KMS-11 (cell line): ENCODE results near the gene DRD4.

Experiments
- H2AFZ ChIP-seq: fragments of 200-600 bp; sonication (generic); 2 replicates; pipeline ENCODE4 v1.6.1; 2016; ENCODE audit warnings: antibody characterized with exemption, mixed run types, low read depth
- H3K27ac ChIP-seq: fragments of 200-600 bp; sonication (generic); 2 replicates; pipeline ENCODE4 v1.6.1; 2016; ENCODE audit warnings: mild to moderate bottlenecking, mixed run types
- H3K27me3 ChIP-seq: fragments of 200-600 bp; sonication (generic); 2 replicates; pipeline ENCODE4 v1.6.1; 2017; ENCODE audit warnings: mild to moderate bottlenecking, low read depth, mixed run types, moderate library complexity; ENCODE audit not compliant: insufficient read depth
- H3K36me3 ChIP-seq: fragments of 200-600 bp; sonication (generic); 2 replicates; pipeline ENCODE4 v1.6.1; 2017; ENCODE audit warnings: mild to moderate bottlenecking, mixed run types; ENCODE audit not compliant: insufficient read depth
- H3K4me1 ChIP-seq: fragments of 200-600 bp; sonication (generic); 2 replicates; pipeline ENCODE4 v1.6.1; 2016; ENCODE audit warnings: mild to moderate bottlenecking, low read depth, mixed run types; ENCODE audit not compliant: poor library complexity, severe bottlenecking
- H3K4me2 ChIP-seq: fragments of 200-600 bp; sonication (generic); 2 replicates; pipeline ENCODE4 v1.7.0; 2016; ENCODE audit warnings: mild to moderate bottlenecking, mixed run types
- H3K4me3 ChIP-seq: fragments of 200-600 bp; sonication (generic); IDR thresholded peaks from 2 replicates; pipeline ENCODE4 v1.6.1; 2017; ENCODE audit warnings: low read depth, low read length, mixed read lengths; ENCODE audit not compliant: insufficient read depth
- H3K79me2 ChIP-seq: fragments of 200-600 bp; sonication (generic); 2 replicates; pipeline ENCODE4 v1.6.1; 2016; ENCODE audit warnings: low read depth, mixed run types; ENCODE audit not compliant: insufficient read depth
- H3K9ac ChIP-seq: fragments of 200-600 bp; sonication (generic); 2 replicates; pipeline ENCODE4 v1.6.1; 2016; ENCODE audit warnings: mild to moderate bottlenecking, mixed run types
- H4K20me1 ChIP-seq: fragments of 200-600 bp; sonication (generic); 2 replicates; pipeline ENCODE4 v1.6.1; 2016; ENCODE audit warnings: mild to moderate bottlenecking, mixed run types; ENCODE audit not compliant: insufficient read depth
- CTCF ChIP-seq: fragments of 200-600 bp; sonication (generic); conservative IDR thresholded peaks from 2 replicates; pipeline ENCODE4 v1.6.1; 2017; ENCODE audit warnings: low read depth, mild to moderate bottlenecking, antibody characterized with exemption, low read length, moderate library complexity, mixed read lengths

Gene DRD4

GRCh38 chr11:619628-620050, 17.4 kb upstream of the DRD4 start:
- H3K4me1 ChIP-seq = peaks cover 12% of the 10 kb centered on the region
- no peak for TF ChIP-seq CTCF
- H3K27ac ChIP-seq = no peak overlapping the region
- H3K27me3 ChIP-seq = no peaks in the 10 kb centered on the region
- H3K9ac ChIP-seq = no peak overlapping the region
- no peak overlapping the region for H2AFZ ChIP-seq
- H3K36me3 ChIP-seq = no peaks in the 10 kb centered on the region
- no peaks in the 10 kb centered on the region for H3K79me2 ChIP-seq
- no peak overlapping the region for H3K4me3 ChIP-seq
- no peaks in the 10 kb centered on the region for H4K20me1 ChIP-seq
- no peak overlapping the region for H3K4me2 ChIP-seq

GRCh38 chr11:620201-620600, 16.9 kb upstream of the DRD4 start:
- no peaks in the 10 kb centered on the region for H3K27me3 ChIP-seq
- peaks cover 6% of the 10 kb centered on the region for H3K4me1 ChIP-seq
- no peaks in the 10 kb centered on the region for H3K36me3 ChIP-seq
- H2AFZ ChIP-seq = no peak overlapping the region
- H3K4me2 ChIP-seq = no peak overlapping the region
- TF ChIP-seq CTCF = no peak
- no peak overlapping the region for H3K27ac ChIP-seq
- no peak overlapping the region for H3K4me3 ChIP-seq
- H3K9ac ChIP-seq = no peak overlapping the region
- no peaks in the 10 kb centered on the region for H4K20me1 ChIP-seq
- no peaks in the 10 kb centered on the region for H3K79me2 ChIP-seq

GRCh38 chr11:620935-621814, 15.9 kb upstream of the DRD4 start:
- Histone ChIP-seq H3K9ac (no peak overlapping the region), H3K27ac (no peak overlapping the region), H2AFZ (no peak overlapping the region), H3K79me2 (no peaks in the 10 kb centered on the region), H3K27me3 (no peaks in the 10 kb centered on the region), H3K4me3 (no peak overlapping the region), H3K4me1 (peaks cover 3% of the 10 kb centered on the region), H4K20me1 (no peaks in the 10 kb centered on the region), H3K36me3 (no peaks in the 10 kb centered on the region), H3K4me2 (no peak overlapping the region)
- TF ChIP-seq CTCF = no peak

GRCh38 chr11:621838-622237, 15.2 kb upstream of the DRD4 start:
- Histone ChIP-seq H3K36me3 (no peaks in the 10 kb centered on the region), H3K4me2 (no peak overlapping the region), H2AFZ (no peak overlapping the region), H3K4me1 (no peaks in the 10 kb centered on the region), H3K4me3 (no peak overlapping the region), H3K79me2 (no peaks in the 10 kb centered on the region), H3K27ac (no peak overlapping the region), H3K9ac (no peak overlapping the region), H4K20me1 (no peaks in the 10 kb centered on the region), H3K27me3 (no peaks in the 10 kb centered on the region)
- no peak for TF ChIP-seq CTCF
